HG02588 (cell line): ENCODE measurements around the gene ALG2.

Experiments
- ATAC-seq: cut with Tn5 transposase; IDR thresholded peaks from one replicate; pipeline ENCODE4 v1.9.1; 2021; ENCODE audit warnings: mild to moderate bottlenecking, moderate library complexity; ENCODE audit not compliant: unreplicated experiment

ALG2 gene

GRCh38 chr9:99176527-99177013 is 45.2 kb downstream of the ALG2 start:
- no peak for ATAC-seq

DNA sequence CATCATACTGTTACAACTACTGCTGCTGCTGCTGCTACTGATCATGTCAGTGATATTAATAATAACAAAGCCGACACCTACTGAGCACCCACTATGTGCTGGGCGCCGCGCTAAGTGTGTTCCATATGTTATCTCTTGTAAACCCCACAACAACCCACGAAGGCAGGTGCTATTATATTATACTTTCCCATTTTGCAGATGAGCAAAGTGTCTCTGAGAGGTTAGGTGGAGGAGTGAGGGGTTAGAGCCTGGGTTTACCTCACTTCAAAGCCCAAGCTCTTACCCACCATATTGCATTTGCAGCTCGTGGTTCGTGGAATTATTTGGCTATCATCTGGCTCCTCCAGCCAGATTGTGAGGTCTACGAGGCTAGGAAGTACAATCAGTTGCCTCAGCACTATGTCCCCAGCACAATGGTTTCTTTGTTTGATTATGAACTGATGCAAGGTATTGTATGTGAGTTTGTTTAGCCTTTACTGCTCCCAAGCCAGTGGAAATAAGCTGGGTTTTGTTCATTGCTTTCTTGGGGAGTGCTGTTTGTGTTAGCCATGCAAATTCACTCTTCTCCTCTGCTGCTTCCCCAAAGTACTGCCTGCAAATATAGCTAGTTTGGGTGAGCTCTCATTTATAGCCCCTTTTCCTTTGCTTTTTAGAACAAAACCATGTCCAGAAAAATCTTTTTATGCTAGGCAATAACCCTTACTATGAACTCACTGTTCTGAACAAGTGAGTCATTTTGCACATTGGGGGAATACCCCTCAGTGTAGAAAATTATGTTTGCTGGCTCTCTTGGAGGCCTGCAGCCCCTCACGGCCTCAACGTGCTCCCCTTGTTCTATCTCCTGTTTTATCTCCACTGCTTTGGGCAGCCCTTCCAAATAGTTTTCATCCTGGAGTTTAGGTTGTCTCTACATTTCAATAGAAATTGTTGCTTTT is 47.9 kb downstream of the ALG2 start:
- ATAC-seq, result peak; percentile 69

GRCh38 chr9:99172124-99173091 is 49.3 kb downstream of the ALG2 start:
- no peak for ATAC-seq

GRCh38 chr9:99171225-99172123 is 50.3 kb downstream of the ALG2 start:
- ATAC-seq, result no peak

DNA sequence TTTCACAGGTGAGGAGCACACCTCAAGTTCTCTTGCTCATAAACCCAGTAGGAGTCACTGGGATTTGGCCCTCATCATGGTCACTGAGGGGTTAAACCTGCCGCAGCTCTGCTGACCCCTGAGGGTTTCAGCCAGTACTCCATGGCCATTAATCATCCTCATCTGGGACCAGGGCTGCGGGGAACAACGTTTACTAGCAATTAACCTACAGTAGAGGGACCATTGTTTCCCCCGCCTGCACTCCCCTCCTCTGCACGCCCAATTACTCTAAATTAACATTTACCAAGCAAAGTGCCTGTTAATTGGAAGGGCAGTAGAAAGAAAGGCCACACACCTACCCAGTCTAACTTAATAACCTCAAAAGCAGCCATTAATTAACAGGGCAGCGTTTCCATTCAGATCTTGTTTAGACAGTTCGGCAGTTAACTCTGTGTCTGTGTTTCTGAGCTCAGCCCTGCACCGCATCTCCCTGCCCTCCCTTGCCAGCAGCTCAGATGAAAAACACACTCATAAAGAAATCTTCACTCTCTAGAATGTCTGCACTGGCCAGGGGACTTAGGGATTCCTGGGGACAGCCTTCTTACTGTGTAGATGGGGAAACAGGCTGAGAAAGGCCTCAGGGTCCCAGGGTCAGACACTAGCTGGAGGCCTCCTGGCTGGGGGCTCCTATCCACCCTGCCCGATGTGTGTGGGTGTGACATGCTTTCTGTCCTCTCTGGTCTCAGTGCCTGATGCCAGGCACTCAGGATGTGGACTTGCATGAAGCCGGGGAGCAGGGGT is 51.6 kb downstream of the ALG2 start:
- ATAC-seq, result no peak

DNA sequence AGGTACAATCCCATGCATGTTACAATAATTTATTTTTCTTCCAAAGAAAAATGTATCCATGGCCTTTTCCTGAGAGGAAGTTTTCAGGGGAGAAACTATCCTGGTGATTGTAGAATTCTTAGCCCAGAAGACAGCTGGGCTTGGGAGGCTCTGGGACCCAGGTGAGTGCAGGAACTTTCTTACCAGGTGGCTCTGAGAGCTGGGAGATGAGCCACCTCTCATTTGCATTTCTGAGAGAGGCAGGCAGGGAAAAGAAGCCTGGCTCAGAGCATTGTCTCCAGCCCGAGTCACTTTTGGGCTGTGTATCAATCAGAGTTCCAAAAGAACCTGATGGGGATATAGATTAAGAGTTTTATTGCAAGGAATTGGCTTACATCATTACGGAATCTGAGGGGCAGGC is 52.7 kb downstream of the ALG2 start:
- ATAC-seq, result no peak

- no peak for ATAC-seq
Observed at GRCh38 chr9:99167694-99168093, 54.0 kb downstream of the ALG2 start.

- no peak for ATAC-seq
Observed at GRCh38 chr9:99167119-99167518, 54.6 kb downstream of the ALG2 start.
